ENCODE results near the gene CHDH.

GRCh38 chr3:53789459-53789858 lies 56.8 kb downstream of the CHDH start:
- TF ChIP-seq ZNF837 (tag by site-specific recombination; IDR thresholded peaks at IDR 0.05) (no peak), CTCF (tag by site-specific recombination; IDR thresholded peaks at IDR 0.05) (no peak), ZNF335 (tag by site-specific recombination; conservative IDR thresholded peaks at IDR 0.05) (no peak), ZNF121 (tag by site-specific recombination; IDR thresholded peaks at IDR 0.05) (no peak), TCF7L2 (IDR thresholded peaks at IDR 0.05; ENCODE audit: borderline replicate concordance, low read depth, low read length) (no peak), REPIN1 (tag by site-specific recombination; IDR thresholded peaks at IDR 0.05; ENCODE audit: low read depth) (no peak), ZNF223 (tag by site-specific recombination; IDR thresholded peaks at IDR 0.05) (no peak), ATF2 (tag by site-specific recombination; IDR thresholded peaks at IDR 0.05; ENCODE audit: low read depth) (no peak)

Measured in HEK293 (cell line).